Measurements from ENCODE around the gene RAB6C.
"Not testable (repeated sequence)": the region's sequence is repeated elsewhere in the genome, so short reads cannot be mapped to it uniquely, and the experiment has no call there.

RAB6C gene

GRCh38 chr2:129979629-129980155 is at the start of gene RAB6C:
Gene RAB6C (plus strand): TSS chr2:129979666. CDS start chr2:129980116, 450 bp downstream.
- DNase-seq (ENCODE audit: low read depth in 4 of 4, low spot score in 1 of 4): not testable (repeated sequence)

DNA sequence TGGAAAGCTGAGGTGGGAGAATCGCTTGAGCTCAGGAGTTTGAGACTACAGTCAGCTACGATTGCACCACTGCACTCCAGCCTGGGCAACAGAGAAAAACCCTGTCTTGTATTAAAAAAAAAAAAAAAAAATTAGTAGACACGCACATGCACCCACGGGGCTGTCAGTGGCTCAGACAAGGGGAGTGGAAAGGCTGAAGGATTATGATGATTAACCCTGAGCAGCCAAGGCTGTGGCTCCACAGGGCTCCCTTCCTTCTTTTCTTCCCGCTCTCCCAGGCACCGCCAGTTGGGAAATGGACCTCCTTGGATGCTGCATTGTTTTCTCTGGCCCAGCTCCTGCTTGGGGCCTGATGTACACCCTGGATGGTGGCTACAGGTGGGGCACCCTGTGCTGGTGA is 49.0 kb upstream of the RAB6C start:
- DNase-seq (ENCODE audit: low read depth in 4 of 4, low spot score in 1 of 4): no peak

- not testable (repeated sequence) for DNase-seq (ENCODE audit: low read depth in 4 of 4, low spot score in 1 of 4)
These were observed 46.1 kb upstream of the RAB6C start for GRCh38 chr2:129933387-129933786.

DNA sequence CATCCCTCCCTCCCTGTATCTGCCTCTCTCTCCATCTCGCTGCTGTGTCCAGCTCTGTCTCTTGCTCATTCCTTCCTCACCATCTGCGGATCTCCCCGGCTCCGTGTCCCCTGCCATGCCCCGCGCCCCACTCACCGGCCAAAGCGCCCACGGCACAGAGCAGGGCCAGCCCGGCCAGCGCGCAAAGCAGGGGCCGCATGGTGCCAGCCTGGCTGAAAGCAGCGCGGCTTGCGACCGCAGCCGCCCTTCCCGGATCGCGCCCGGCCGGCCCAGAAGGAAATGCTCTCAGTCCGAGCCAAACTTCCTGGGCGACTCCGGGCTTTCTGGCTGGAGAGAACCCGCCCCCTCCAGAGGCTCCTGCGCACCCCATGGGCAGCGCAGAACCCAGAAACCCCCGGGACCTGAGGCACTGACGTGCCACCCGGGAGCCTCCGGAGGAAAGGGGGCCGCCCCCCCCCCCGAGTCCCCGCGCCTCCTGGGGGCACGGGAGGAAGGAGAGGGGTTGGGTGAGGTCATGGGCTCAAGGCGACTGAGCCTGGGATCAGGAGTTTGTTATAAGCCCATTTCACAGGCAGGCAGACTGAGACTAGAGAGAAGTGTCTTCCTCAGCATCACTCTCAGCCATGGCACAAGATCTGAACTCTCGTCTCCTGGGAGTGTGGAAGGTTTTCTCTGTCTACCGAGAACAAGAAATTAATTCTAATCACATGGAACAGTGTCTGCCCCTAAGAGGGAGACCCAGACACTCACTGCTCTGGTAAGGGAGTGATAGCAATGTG is 45.2 kb upstream of the RAB6C start:
- no peak for DNase-seq (ENCODE audit: low read depth in 4 of 4, low spot score in 1 of 4)

DNA sequence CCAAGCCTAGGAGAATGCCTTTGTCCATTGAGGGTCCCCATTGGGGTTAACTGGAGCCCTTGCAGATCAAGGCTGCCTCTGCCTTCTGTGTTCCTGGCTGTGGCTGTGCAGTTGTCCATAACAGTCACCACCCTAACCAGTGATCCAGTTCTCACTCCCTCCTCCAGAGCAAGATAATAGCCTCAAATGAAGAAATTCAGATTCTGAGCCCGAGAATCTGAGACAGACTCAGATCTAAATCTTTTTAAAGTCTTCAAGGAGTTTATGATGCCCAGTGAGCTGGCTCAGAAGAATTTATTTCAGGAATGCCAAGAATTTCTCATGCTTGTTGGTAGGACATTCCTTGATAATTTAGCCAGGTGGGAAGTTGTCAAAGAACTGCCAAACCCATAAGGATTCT is 44.3 kb upstream of the RAB6C start:
- no peak for DNase-seq (ENCODE audit: low read depth in 4 of 4, low spot score in 1 of 4)

- peak in 1 of 4 experiments; percentile 29 for DNase-seq (ENCODE audit: low read depth in 4 of 4, low spot score in 1 of 4)
These were observed 43.0 kb upstream of the RAB6C start for GRCh38 chr2:129936334-129936934.

DNA sequence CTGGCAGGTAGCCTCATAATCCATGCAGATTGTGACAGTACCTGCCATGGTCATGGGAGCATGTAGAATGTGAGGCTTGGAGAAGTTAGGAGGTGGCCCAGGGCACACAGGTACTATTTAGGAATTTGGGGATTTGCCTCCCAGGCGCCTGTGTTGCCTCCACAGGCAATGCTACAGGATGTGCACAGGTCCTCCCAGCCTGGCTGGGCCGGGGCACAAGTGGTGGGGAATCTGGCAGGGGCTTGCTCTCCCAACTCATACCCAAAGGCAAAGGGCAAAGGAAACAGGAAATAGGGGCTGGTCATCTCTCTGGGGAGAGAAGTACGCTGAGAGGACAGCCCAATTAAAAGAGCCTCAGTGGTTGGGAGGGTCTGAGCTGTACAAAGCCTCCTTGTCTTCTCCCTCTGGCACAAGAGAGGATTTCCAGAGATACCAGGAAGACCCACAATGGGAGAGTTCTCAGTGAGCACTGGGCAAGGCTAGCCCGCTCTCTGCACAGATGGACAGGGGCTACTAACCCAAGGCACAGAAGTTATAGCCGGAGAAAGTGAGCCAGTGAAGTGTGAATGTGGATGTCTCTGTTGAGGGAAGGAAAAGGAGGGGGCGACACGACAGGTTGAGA is 40.5 kb upstream of the RAB6C start:
- DNase-seq (ENCODE audit: low read depth in 4 of 4, low spot score in 1 of 4): not testable (repeated sequence)

DNA sequence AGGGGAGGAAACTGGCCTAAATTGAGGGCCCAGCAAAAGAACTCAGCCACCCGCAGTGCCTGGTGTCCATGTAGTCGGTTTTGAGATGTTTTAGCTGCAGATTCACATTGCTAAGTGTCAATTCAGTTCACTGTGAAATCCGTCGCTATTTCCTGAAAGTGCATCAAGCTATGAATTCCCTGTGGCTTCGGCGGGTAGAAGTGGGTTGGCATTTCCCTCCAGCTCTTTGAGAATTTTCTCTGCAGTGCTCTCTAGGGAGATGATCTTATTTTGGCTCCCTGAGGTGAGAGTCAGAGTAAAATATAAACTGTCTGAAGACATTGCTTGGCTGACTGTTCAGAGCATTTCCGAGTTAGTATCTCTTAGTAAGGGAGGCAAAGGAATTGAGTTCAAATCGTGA is 36.0 kb upstream of the RAB6C start:
- not testable (repeated sequence) for DNase-seq (ENCODE audit: low read depth in 4 of 4, low spot score in 1 of 4)

DNA sequence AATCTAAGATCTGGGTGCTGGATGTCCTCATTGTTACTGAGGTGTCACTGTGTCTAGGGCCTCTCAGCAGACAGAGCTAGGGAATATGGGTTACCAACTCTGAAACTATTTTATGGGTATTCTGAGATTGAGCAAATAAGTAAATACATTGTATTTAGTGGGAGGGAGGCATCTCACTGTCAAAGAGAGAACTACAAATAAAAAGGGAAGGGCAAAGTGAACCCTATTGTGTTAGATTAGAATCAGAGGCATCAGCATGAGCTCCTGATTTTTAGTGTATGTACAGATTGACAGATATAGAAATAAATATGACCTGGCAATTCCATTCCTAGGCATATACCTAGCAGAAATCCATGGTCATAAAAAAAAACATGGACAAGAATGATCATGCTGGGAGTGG is 33.9 kb upstream of the RAB6C start:
- no peak for DNase-seq (ENCODE audit: low read depth in 4 of 4, low spot score in 1 of 4)

GRCh38 chr2:129947712-129948111 is 31.8 kb upstream of the RAB6C start:
- DNase-seq (ENCODE audit: low read depth in 4 of 4, low spot score in 1 of 4): not testable (repeated sequence)

DNA sequence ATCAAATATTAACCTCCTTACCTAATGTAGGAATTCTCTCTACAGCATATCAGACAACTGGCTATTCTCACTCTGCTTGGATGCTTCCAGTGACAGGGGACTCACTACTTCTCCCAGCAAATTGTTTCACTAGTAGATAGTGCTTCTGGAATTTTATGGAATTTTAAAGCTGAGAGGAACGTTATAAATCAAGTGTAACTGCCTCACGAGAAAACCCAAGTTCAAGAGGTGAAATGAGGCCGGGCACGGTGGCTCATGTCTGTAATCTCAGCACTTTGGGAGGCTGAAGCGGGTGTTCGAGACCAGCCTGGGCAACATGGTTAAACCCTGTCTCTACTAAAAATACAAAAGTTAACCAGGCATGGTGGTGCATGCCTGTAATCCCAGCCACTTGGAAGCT is 23.3 kb upstream of the RAB6C start:
- DNase-seq (ENCODE audit: low read depth in 4 of 4, low spot score in 1 of 4): not testable (repeated sequence)

- DNase-seq (ENCODE audit: low read depth in 4 of 4, low spot score in 1 of 4): no peak
These were observed 21.6 kb upstream of the RAB6C start for GRCh38 chr2:129957891-129958290.

GRCh38 chr2:129958736-129959135 is 20.7 kb upstream of the RAB6C start:
- DNase-seq (ENCODE audit: low read depth in 4 of 4, low spot score in 1 of 4): not testable (repeated sequence)

GRCh38 chr2:129968605-129969004 is 10.9 kb upstream of the RAB6C start:
- DNase-seq (ENCODE audit: low read depth in 4 of 4, low spot score in 1 of 4): not testable (repeated sequence)

- no peak for DNase-seq (ENCODE audit: low read depth in 4 of 4, low spot score in 1 of 4)
These were observed 4.3 kb upstream of the RAB6C start for GRCh38 chr2:129975016-129975774.

DNA sequence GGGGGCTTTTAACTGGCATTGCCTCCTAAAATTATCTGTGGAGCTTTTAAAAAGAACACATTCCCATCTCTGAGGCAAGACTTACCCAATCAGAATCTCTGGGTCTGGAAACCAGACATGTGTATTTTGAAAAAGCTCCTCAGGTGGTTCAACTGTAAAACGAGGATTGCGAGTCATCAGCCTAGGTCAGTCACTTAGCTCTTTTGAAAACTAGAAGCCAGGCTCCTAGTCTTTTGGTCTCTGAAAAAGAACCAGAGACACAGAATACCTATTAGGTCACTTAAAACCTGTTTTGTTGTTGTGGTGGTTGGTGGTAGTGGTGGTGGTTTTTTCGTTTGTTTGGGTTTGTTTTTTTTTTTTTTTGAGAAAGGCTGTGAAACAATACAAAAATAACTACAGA is 2.5 kb upstream of the RAB6C start:
- not testable (repeated sequence) for DNase-seq (ENCODE audit: low read depth in 4 of 4, low spot score in 1 of 4)

DNA sequence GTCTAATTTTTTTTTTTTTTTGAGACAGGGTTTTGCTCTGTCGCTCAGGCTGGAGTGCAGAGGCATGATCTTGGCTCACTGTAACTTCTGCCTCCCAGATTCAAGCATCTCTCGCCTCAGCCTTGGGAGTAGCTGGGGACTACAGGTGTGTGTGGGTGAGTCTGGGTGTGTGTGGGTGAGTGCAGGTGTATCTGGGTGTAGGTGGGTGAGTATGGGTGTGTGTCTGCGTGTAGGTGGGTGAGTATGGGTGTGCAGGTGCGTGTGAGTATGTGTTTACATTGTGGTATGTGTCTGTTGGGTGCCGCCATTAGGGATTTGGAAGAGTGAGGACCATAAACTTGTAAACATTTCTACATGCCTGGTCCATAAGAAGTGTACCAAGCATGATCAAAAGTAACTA is 1.5 kb upstream of the RAB6C start:
- DNase-seq (ENCODE audit: low read depth in 4 of 4, low spot score in 1 of 4): no peak

GRCh38 chr2:129980246-129980645 is 780 bp downstream of the RAB6C start:
- DNase-seq (ENCODE audit: low read depth in 4 of 4, low spot score in 1 of 4): not testable (repeated sequence)

DNA sequence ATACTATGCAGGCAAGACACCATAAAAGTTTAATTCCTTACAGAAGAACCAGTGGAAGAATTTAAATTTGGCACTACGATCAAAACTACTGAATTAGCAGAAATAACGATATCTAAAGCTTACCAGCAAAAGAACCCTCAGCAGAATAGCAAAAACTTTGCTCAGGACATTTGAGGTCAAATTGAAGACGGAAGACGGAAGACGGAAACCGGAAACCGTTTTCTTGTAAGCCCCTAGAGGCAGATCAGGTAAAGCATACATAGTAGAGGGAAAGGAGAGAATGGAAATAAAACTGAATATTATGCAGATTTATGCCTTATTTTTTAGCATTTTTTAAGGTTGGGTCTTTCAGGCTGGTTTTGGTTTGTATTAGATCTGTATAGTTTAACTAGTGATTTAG is 2.2 kb downstream of the RAB6C start:
- DNase-seq (ENCODE audit: low read depth in 4 of 4, low spot score in 1 of 4): not testable (repeated sequence)

- no peak for DNase-seq (ENCODE audit: low read depth in 4 of 4, low spot score in 1 of 4)
These were observed 5.0 kb downstream of the RAB6C start for GRCh38 chr2:129984426-129984825.

- not testable (repeated sequence) for DNase-seq (ENCODE audit: low read depth in 4 of 4, low spot score in 1 of 4)
These were observed 13.0 kb downstream of the RAB6C start for GRCh38 chr2:129992415-129993006.
